ENCODE data around the gene HSP90AB1. TPM values are rescaled to one million over a fixed set of nuclear protein-coding genes. Genes with fewer than 3 reads are reported as not detected.

HSP90AB1 gene
- total RNA-seq, 1 donor from 2014 or later, result 508 TPM

GRCh38 chr6:44257025-44257752 is 10.3 kb downstream of the HSP90AB1 start, which contains the start of gene SLC35B2:
Gene SLC35B2 (minus strand): TSS chr6:44257528. CDS start chr6:44257410, 118 bp downstream.
- no peaks in the 10 kb centered on the region for H3K27me3 Mint-ChIP-seq (ENCODE audit: low read depth)
- H3K27ac Mint-ChIP-seq (ENCODE audit: unreplicated experiment), result peak within 1 kb of the TSS; percentile 91
- no peaks in the 10 kb centered on the region for H3K9me3 Mint-ChIP-seq (ENCODE audit: low read depth)
- H3K36me3 Mint-ChIP-seq (ENCODE audit: low read depth), result peaks cover 24% of the 10 kb centered on the region
- H3K4me1 Mint-ChIP-seq (ENCODE audit: low read depth), result peaks cover 45% of the 10 kb centered on the region
- H3K4me3 Mint-ChIP-seq (ENCODE audit: unreplicated experiment), result peak within 1 kb of the TSS; percentile 87
- TF ChIP-seq CTCF (IDR thresholded peaks at IDR 0.05), result peak; percentile 86
- peak; percentile 94 for DNase-seq (ENCODE audit: low spot score)

- peaks cover 46% of the 10 kb centered on the region for H3K4me1 Mint-ChIP-seq (ENCODE audit: low read depth)
- no peak for DNase-seq (ENCODE audit: low spot score)
- peak overlapping the region; percentile 66 for H3K4me3 Mint-ChIP-seq (ENCODE audit: unreplicated experiment)
- H3K27me3 Mint-ChIP-seq (ENCODE audit: low read depth), result no peaks in the 10 kb centered on the region
- peaks cover 21% of the 10 kb centered on the region for H3K36me3 Mint-ChIP-seq (ENCODE audit: low read depth)
- TF ChIP-seq CTCF (IDR thresholded peaks at IDR 0.05), result peak; percentile 26
- no peaks in the 10 kb centered on the region for H3K9me3 Mint-ChIP-seq (ENCODE audit: low read depth)
- peak overlapping the region; percentile 89 for H3K27ac Mint-ChIP-seq (ENCODE audit: unreplicated experiment)
These were observed 10.9 kb downstream of the HSP90AB1 start for GRCh38 chr6:44257753-44258324.

- Mint-ChIP-seq H3K4me3 (ENCODE audit: unreplicated experiment) (peak overlapping the region; percentile 25), H3K36me3 (ENCODE audit: low read depth) (peaks cover 17% of the 10 kb centered on the region), H3K9me3 (ENCODE audit: low read depth) (no peaks in the 10 kb centered on the region), H3K27ac (ENCODE audit: unreplicated experiment) (peak overlapping the region; percentile 89), H3K4me1 (ENCODE audit: low read depth) (peaks cover 46% of the 10 kb centered on the region), H3K27me3 (ENCODE audit: low read depth) (no peaks in the 10 kb centered on the region)
- DNase-seq (ENCODE audit: low spot score), result peak; percentile 68
- TF ChIP-seq CTCF (IDR thresholded peaks at IDR 0.05), result no peak
These were observed 11.5 kb downstream of the HSP90AB1 start for GRCh38 chr6:44258325-44258863.

GRCh38 chr6:44258921-44259320 is 12.0 kb downstream of the HSP90AB1 start:
- peaks cover 47% of the 10 kb centered on the region for H3K4me1 Mint-ChIP-seq (ENCODE audit: low read depth)
- H3K4me3 Mint-ChIP-seq (ENCODE audit: unreplicated experiment), result no peak overlapping the region
- no peak for TF ChIP-seq CTCF (IDR thresholded peaks at IDR 0.05)
- DNase-seq (ENCODE audit: low spot score), result peak; percentile 58
- no peaks in the 10 kb centered on the region for H3K27me3 Mint-ChIP-seq (ENCODE audit: low read depth)
- no peaks in the 10 kb centered on the region for H3K9me3 Mint-ChIP-seq (ENCODE audit: low read depth)
- peaks cover 12% of the 10 kb centered on the region for H3K36me3 Mint-ChIP-seq (ENCODE audit: low read depth)
- H3K27ac Mint-ChIP-seq (ENCODE audit: unreplicated experiment), result peak overlapping the region; percentile 83

GRCh38 chr6:44260011-44260410 is 13.1 kb downstream of the HSP90AB1 start:
- peak; percentile 86 for DNase-seq (ENCODE audit: low spot score)
- no peak overlapping the region for H3K4me3 Mint-ChIP-seq (ENCODE audit: unreplicated experiment)
- TF ChIP-seq CTCF (IDR thresholded peaks at IDR 0.05), result no peak
- H3K36me3 Mint-ChIP-seq (ENCODE audit: low read depth), result peaks cover 5% of the 10 kb centered on the region
- no peaks in the 10 kb centered on the region for H3K9me3 Mint-ChIP-seq (ENCODE audit: low read depth)
- H3K27ac Mint-ChIP-seq (ENCODE audit: unreplicated experiment), result no peak overlapping the region
- no peaks in the 10 kb centered on the region for H3K27me3 Mint-ChIP-seq (ENCODE audit: low read depth)
- H3K4me1 Mint-ChIP-seq (ENCODE audit: low read depth), result peaks cover 51% of the 10 kb centered on the region
